Body of pancreas (tissue), 4 donors: ENCODE data around the gene TRAPPC2.

Source experiments
- POLR2A ChIP-seq, 3 donors: fragments of 450-650 bp; IDR thresholded peaks; one replicate each; pipeline ENCODE4 v1.6.1; 2016; ENCODE audit warnings: antibody characterized with exemption in 3 of 3, mild to moderate bottlenecking in 2 of 3
- TF ChIP-seq, protein P1 (sequence below), 7 experiments: fragments of 450-650 bp in 4 of 7; fragments of 200-600 bp in 3 of 7; sonication (generic) in 3 of 7; IDR thresholded peaks; one replicate each; pipeline ENCODE4 v1.5.1; 2016 to 2019; ENCODE audit warnings: antibody characterized with exemption in 7 of 7

DNA sequence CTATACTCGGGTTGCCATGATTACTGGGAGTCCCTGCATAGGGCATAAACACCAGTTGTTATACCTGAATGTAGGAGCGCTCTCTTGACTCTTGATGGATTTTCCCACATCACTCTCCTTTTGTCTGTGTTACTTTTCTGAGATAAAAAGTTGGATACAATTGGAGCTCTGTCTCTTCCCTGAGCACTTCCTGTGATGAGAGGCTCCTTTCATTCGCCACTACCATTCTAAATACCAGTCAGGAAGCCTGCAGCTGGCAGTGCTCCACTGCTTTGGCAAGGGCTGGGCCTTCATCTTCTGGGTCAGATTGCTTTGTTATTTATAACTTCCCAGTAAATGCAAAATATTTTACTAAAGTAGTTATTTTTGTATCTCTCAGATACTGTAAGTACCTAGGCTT lies 67.6 kb downstream of the TRAPPC2 start:
- TF ChIP-seq, protein P1, sequence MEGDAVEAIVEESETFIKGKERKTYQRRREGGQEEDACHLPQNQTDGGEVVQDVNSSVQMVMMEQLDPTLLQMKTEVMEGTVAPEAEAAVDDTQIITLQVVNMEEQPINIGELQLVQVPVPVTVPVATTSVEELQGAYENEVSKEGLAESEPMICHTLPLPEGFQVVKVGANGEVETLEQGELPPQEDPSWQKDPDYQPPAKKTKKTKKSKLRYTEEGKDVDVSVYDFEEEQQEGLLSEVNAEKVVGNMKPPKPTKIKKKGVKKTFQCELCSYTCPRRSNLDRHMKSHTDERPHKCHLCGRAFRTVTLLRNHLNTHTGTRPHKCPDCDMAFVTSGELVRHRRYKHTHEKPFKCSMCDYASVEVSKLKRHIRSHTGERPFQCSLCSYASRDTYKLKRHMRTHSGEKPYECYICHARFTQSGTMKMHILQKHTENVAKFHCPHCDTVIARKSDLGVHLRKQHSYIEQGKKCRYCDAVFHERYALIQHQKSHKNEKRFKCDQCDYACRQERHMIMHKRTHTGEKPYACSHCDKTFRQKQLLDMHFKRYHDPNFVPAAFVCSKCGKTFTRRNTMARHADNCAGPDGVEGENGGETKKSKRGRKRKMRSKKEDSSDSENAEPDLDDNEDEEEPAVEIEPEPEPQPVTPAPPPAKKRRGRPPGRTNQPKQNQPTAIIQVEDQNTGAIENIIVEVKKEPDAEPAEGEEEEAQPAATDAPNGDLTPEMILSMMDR (IDR thresholded peaks at IDR 0.05), result no peak
- TF ChIP-seq POLR2A (IDR thresholded peaks at IDR 0.05), result no peak
